Epithelial cell of esophagus (primary cell): ENCODE measurements around the gene SLC26A6.

Experiments used
- DNase-seq: peaks from one replicate; pipeline ENCODE4 v3.0.0; 2010; ENCODE audit warnings: low read depth
- H3K4me3 ChIP-seq: 2 replicates; pipeline ENCODE4 v1.5.1; 2011; ENCODE audit warnings: mild to moderate bottlenecking, low read length, control low read depth
- TF ChIP-seq, protein P1 (sequence below): IDR thresholded peaks from 2 replicates; pipeline ENCODE4 v1.5.1; 2011; ENCODE audit warnings: low read depth, mild to moderate bottlenecking, low read length, control low read depth, inconsistent platforms; ENCODE audit not compliant: insufficient read depth; ENCODE audit errors: missing control alignments

Gene SLC26A6

DNA sequence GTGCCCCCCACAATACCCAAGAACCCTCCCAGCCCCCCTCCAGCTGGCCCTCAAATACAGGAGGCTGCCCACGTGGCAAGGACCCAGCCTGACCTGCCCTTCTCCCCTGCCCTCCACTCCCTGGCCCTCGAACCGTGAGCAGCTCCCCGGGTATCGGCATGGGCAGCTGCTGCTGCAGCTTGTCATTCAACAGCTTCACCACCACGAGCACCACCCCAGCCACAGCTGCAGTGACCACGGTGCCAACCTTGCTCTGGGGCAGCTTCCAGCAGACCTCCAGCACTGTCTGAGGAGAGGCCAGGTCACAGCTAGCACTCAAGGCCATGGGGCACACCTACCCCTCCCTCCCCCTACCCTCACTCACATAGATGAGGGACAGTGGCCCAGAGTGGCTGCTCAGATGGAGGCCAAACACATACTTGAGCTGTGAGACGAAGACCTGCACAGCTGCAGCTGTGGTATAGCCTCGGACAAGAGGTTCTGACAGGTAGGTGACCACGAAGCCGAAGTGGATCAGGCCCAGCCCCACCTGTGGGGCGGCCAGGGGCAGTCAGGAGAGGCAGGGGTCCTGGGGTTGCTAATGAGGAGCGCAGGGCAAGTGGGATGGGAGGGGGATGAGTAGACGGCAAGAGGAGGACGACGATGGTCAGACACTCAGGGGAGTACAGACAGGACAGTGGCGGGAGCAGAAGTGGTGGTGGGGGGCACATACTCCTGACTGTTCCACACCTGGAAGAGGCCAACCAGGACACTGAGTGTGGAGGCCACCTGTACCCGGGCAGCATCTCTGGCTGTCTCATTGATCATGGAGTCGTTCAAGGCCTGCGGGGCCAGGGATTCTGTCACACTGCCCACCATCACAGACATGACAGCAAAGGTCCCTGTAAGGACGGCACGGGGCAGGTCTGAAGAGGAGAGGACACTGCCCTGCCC is 3.5 kb downstream of the SLC26A6 start:
- no peak for DNase-seq
- TF ChIP-seq, protein P1, sequence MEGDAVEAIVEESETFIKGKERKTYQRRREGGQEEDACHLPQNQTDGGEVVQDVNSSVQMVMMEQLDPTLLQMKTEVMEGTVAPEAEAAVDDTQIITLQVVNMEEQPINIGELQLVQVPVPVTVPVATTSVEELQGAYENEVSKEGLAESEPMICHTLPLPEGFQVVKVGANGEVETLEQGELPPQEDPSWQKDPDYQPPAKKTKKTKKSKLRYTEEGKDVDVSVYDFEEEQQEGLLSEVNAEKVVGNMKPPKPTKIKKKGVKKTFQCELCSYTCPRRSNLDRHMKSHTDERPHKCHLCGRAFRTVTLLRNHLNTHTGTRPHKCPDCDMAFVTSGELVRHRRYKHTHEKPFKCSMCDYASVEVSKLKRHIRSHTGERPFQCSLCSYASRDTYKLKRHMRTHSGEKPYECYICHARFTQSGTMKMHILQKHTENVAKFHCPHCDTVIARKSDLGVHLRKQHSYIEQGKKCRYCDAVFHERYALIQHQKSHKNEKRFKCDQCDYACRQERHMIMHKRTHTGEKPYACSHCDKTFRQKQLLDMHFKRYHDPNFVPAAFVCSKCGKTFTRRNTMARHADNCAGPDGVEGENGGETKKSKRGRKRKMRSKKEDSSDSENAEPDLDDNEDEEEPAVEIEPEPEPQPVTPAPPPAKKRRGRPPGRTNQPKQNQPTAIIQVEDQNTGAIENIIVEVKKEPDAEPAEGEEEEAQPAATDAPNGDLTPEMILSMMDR: no peak
- no peak overlapping the region for H3K4me3 ChIP-seq

- H3K4me3 ChIP-seq: no peak overlapping the region
- DNase-seq: no peak
- TF ChIP-seq, protein P1: no peak
These were observed 4.4 kb downstream of the SLC26A6 start for GRCh38 chr3:48630833-48631232.

DNA sequence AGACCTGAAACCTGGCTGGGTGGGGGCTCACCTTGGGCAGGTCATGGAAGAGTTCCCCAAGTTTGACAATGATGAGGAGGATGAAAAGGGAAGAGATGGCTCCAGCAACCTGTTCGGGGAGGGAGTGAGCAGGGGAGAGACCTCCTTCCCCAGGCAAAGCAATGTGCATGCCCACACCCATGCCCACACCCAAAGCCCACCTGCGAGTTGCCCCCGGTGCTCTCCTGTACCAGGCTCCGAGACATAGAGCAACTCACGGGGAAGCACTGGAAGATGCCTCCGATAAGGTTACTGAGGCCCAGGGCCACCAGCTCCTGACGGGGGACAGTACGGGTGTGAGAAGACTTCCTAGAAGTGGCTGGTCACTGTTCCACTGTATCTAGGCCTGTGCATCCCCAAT is 4.9 kb downstream of the SLC26A6 start:
- H3K4me3 ChIP-seq: no peak overlapping the region
- no peak for DNase-seq
- TF ChIP-seq, protein P1: no peak

- no peak overlapping the region for H3K4me3 ChIP-seq
- TF ChIP-seq, protein P1: no peak
- DNase-seq: no peak
These were observed 5.4 kb downstream of the SLC26A6 start for GRCh38 chr3:48629894-48630293.

- DNase-seq: no peak
- TF ChIP-seq, protein P1: no peak
- H3K4me3 ChIP-seq: no peak overlapping the region
These were observed 6.8 kb downstream of the SLC26A6 start for GRCh38 chr3:48628277-48629017.

GRCh38 chr3:48625600-48625999 is 9.7 kb downstream of the SLC26A6 start:
- H3K4me3 ChIP-seq: no peak overlapping the region
- TF ChIP-seq, protein P1: no peak
- no peak for DNase-seq
